ENCODE measurements around the gene TSHZ1.
A peak's percentile ranks its signal among the peaks of the same experiment; 100 is the strongest.

The TSHZ1 gene

GRCh38 chr18:75211626-75211952 lies 992 bp downstream of the TSHZ1 start:
- peak overlapping the region; percentile 74 for H3K4me3 ChIP-seq (ENCODE audit: low read depth, low read length)
- TF ChIP-seq CTCF (conservative IDR thresholded peaks at IDR 0.05; ENCODE audit: low read depth, low read length) = no peak
- no peak for DNase-seq (ENCODE audit: low read depth)

- DNase-seq (ENCODE audit: low read depth) = peak; percentile 62
- no peak for TF ChIP-seq CTCF (conservative IDR thresholded peaks at IDR 0.05; ENCODE audit: low read depth, low read length)
- H3K4me3 ChIP-seq (ENCODE audit: low read depth, low read length) = peak overlapping the region; percentile 74
These were observed 1.6 kb downstream of the TSHZ1 start for GRCh38 chr18:75211953-75212750.

DNA sequence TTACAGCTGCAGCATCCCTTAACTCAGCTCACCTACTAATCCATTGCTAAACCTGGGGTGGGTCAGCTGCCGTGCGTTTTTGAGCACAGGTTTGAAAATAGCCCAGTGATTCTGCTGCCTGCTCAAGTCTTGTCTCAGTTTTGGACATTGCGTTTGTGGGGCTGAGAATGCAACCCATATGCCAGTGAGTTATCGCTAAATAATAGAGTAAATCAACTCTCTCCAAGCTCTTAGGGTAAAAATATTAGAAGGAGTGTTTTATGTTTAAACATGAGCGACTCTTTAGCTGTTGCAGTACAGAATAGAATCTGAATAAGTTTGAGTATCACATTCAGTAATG lies 2.1 kb downstream of the TSHZ1 start:
- TF ChIP-seq CTCF (conservative IDR thresholded peaks at IDR 0.05; ENCODE audit: low read depth, low read length) = no peak
- peak overlapping the region; percentile 74 for H3K4me3 ChIP-seq (ENCODE audit: low read depth, low read length)
- no peak for DNase-seq (ENCODE audit: low read depth)

GRCh38 chr18:75213611-75214331 lies 3.2 kb downstream of the TSHZ1 start:
- no peak for TF ChIP-seq CTCF (conservative IDR thresholded peaks at IDR 0.05; ENCODE audit: low read depth, low read length)
- no peak for DNase-seq (ENCODE audit: low read depth)
- no peak overlapping the region for H3K4me3 ChIP-seq (ENCODE audit: low read depth, low read length)

GRCh38 chr18:75214332-75214690 lies 3.7 kb downstream of the TSHZ1 start:
- TF ChIP-seq CTCF (conservative IDR thresholded peaks at IDR 0.05; ENCODE audit: low read depth, low read length) = no peak
- H3K4me3 ChIP-seq (ENCODE audit: low read depth, low read length) = no peak overlapping the region
- DNase-seq (ENCODE audit: low read depth) = no peak

DNA sequence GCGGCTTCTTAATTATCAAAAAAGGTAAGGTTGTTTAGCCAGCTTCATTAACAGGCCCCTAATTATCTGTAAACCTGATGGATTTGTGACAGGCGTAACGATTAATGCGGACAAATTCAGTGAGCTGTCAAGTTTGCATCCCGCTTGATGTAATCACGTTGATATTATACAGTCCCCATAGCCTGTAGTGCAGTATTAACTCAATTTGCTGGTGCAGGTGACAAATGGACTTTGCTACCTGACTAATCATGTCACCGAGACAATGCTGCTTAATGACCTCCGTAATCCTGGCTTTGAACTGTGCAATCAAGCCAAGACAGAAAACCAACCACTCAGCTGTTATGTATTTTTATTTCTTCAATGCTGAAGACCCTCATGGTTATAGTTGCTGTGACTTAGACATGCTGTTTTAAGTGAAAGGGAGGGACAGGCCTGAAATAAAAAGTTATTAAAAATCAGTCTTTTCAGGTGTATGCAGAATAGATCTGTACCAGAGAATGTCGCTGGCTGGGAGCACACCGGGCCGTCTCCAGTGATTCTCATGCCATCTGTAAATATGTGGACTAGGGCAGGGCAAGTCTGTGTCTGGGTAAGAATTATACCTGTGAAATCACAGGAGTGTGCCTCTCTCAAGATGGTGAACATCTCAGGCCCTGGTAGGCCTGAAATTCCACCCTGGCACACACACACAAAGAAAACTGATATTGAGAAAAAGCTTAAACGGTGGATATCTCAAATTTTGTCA lies 4.3 kb downstream of the TSHZ1 start:
- DNase-seq (ENCODE audit: low read depth) = no peak
- H3K4me3 ChIP-seq (ENCODE audit: low read depth, low read length) = no peak overlapping the region
- no peak for TF ChIP-seq CTCF (conservative IDR thresholded peaks at IDR 0.05; ENCODE audit: low read depth, low read length)

All from choroid plexus epithelial cell (primary cell).